ENCODE results near the gene CD5L. TPM values are rescaled to one million over a fixed set of nuclear protein-coding genes. Genes with fewer than 3 reads are reported as not detected.

Gene CD5L
- total and polyA plus RNA-seq, 7 experiments from 2014 or later: not detected

GRCh38 chr1:157820299-157820698 is 21.3 kb downstream of the CD5L start:
- intact Hi-C loops (cut with micrococcal nuclease): no loop called here
- Histone ChIP-seq H3K4me1 (ENCODE audit: control insufficient read depth in 2 of 2, insufficient read depth in 2 of 2, low read length in 2 of 2) (no peaks in the 10 kb centered on the region), H3K9me3 (ENCODE audit: control insufficient read depth in 2 of 3, low read length in 3 of 3) (no peaks in the 10 kb centered on the region), H3K27ac (ENCODE audit: low read depth, low read length) (no peak overlapping the region), H3K36me3 (ENCODE audit: control insufficient read depth in 2 of 3, insufficient read depth in 3 of 3, low read length in 3 of 3) (no peaks in the 10 kb centered on the region), H3K27me3 (ENCODE audit: control insufficient read depth in 2 of 2, insufficient read depth in 2 of 2, low read length in 2 of 2) (no peaks in the 10 kb centered on the region), H3K4me3 (ENCODE audit: low read length) (no peak overlapping the region)
- H3K36me3 Mint-ChIP-seq: no peaks in the 10 kb centered on the region
- peaks cover 0 to 4% (median 0%) of the 10 kb centered on the region in 11 donors for H3K9me3 Mint-ChIP-seq
- no peak overlapping the region for H3K4me3 Mint-ChIP-seq
- DNase-seq (no peak), ATAC-seq (no peak)
- no peaks in the 10 kb centered on the region for H3K4me1 Mint-ChIP-seq
- no peak overlapping the region for H3K27ac Mint-ChIP-seq
- ChIA-PET POLR2A (interaction anchor here (0.6 to 1.3 kb wide), 2 partner anchors 9 to 983 kb away, joined by 3 read pairs; no protein-coding TSS in a partner anchor), CTCF (no interaction called here)
- H3K27me3 Mint-ChIP-seq: peaks cover 0 to 35% (median 19%) of the 10 kb centered on the region in 5 donors

GRCh38 chr1:157819896-157820295 is 21.7 kb downstream of the CD5L start, which contains the start of gene FCRL1:
TSS of gene FCRL1 (minus strand) at chr1:157820120. CDS start at chr1:157820037, 83 bp downstream.
- Mint-ChIP-seq H3K9me3 (peaks cover 0 to 8% (median 0%) of the 10 kb centered on the region in 11 donors), H3K27ac (no peak within 1 kb of the TSS), H3K36me3 (no peaks in the 10 kb centered on the region), H3K27me3 (peaks cover 0 to 36% (median 22%) of the 10 kb centered on the region in 5 donors), H3K4me1 (no peaks in the 10 kb centered on the region), H3K4me3 (no peak within 1 kb of the TSS)
- no peak within 1 kb of the TSS for H3K4me3 ChIP-seq (ENCODE audit: low read length)
- H3K4me1 ChIP-seq (ENCODE audit: control insufficient read depth in 2 of 2, insufficient read depth in 2 of 2, low read length in 2 of 2): no peaks in the 10 kb centered on the region
- H3K27me3 ChIP-seq (ENCODE audit: control insufficient read depth in 2 of 2, insufficient read depth in 2 of 2, low read length in 2 of 2): no peaks in the 10 kb centered on the region
- ATAC-seq (peak; percentile 55), DNase-seq (no peak)
- H3K27ac ChIP-seq (ENCODE audit: low read depth, low read length): no peak within 1 kb of the TSS
- POLR2A ChIA-PET: interaction anchor here (1.3 kb wide), 1 partner anchor 9 kb away, joined by 3 read pairs; no protein-coding TSS in a partner anchor
- H3K9me3 ChIP-seq (ENCODE audit: control insufficient read depth in 2 of 3, low read length in 3 of 3): no peaks in the 10 kb centered on the region
- H3K36me3 ChIP-seq (ENCODE audit: control insufficient read depth in 2 of 3, insufficient read depth in 3 of 3, low read length in 3 of 3): no peaks in the 10 kb centered on the region
- intact Hi-C loops (cut with micrococcal nuclease): no loop called here
- CTCF ChIA-PET: no interaction called here

GRCh38 chr1:157819215-157819614 is 22.4 kb downstream of the CD5L start:
- intact Hi-C loops (cut with micrococcal nuclease): no loop called here
- Histone ChIP-seq H3K27ac (ENCODE audit: low read depth, low read length) (no peak overlapping the region), H3K36me3 (ENCODE audit: control insufficient read depth in 2 of 3, insufficient read depth in 3 of 3, low read length in 3 of 3) (no peaks in the 10 kb centered on the region), H3K27me3 (ENCODE audit: control insufficient read depth in 2 of 2, insufficient read depth in 2 of 2, low read length in 2 of 2) (no peaks in the 10 kb centered on the region), H3K9me3 (ENCODE audit: control insufficient read depth in 2 of 3, low read length in 3 of 3) (no peaks in the 10 kb centered on the region), H3K4me1 (ENCODE audit: control insufficient read depth in 2 of 2, insufficient read depth in 2 of 2, low read length in 2 of 2) (no peaks in the 10 kb centered on the region), H3K4me3 (ENCODE audit: low read length) (no peak overlapping the region)
- ChIA-PET POLR2A (no interaction called here), CTCF (no interaction called here)
- Mint-ChIP-seq H3K9me3 (peaks cover 0 to 14% (median 1%) of the 10 kb centered on the region in 11 donors), H3K4me1 (no peaks in the 10 kb centered on the region), H3K36me3 (no peaks in the 10 kb centered on the region), H3K27ac (no peak overlapping the region), H3K27me3 (peaks cover 0 to 32% (median 21%) of the 10 kb centered on the region in 5 donors), H3K4me3 (no peak overlapping the region)
- ATAC-seq: no peak
- DNase-seq: no peak

- Mint-ChIP-seq H3K4me3 (no peak overlapping the region), H3K27me3 (peaks cover 0 to 37% (median 31%) of the 10 kb centered on the region in 5 donors), H3K27ac (no peak overlapping the region), H3K36me3 (peaks cover 0 to 16% (median 0%) of the 10 kb centered on the region in 5 donors), H3K4me1 (no peaks in the 10 kb centered on the region), H3K9me3 (peaks cover 3 to 39% (median 15%) of the 10 kb centered on the region in 11 donors)
- H3K4me1 ChIP-seq (ENCODE audit: control insufficient read depth in 2 of 2, insufficient read depth in 2 of 2, low read length in 2 of 2): no peaks in the 10 kb centered on the region
- ChIA-PET POLR2A (no interaction called here), CTCF (no interaction called here)
- no peaks in the 10 kb centered on the region for H3K27me3 ChIP-seq (ENCODE audit: control insufficient read depth in 2 of 2, insufficient read depth in 2 of 2, low read length in 2 of 2)
- no peak for ATAC-seq
- DNase-seq: no peak
- intact Hi-C loops (cut with micrococcal nuclease): no loop called here
- H3K9me3 ChIP-seq (ENCODE audit: control insufficient read depth in 2 of 3, low read length in 3 of 3): peaks cover 0 to 18% (median 0%) of the 10 kb centered on the region in 3 experiments
- no peak overlapping the region for H3K27ac ChIP-seq (ENCODE audit: low read depth, low read length)
- H3K36me3 ChIP-seq (ENCODE audit: control insufficient read depth in 2 of 3, insufficient read depth in 3 of 3, low read length in 3 of 3): no peaks in the 10 kb centered on the region
- no peak overlapping the region for H3K4me3 ChIP-seq (ENCODE audit: low read length)
Observed at GRCh38 chr1:157813269-157813668, 28.3 kb downstream of the CD5L start.

- H3K9me3 Mint-ChIP-seq: peaks cover 0 to 10% (median 2%) of the 10 kb centered on the region in 11 donors
- H3K4me3 Mint-ChIP-seq: no peak overlapping the region
- Histone ChIP-seq H3K36me3 (ENCODE audit: control insufficient read depth in 2 of 3, insufficient read depth in 3 of 3, low read length in 3 of 3) (no peaks in the 10 kb centered on the region), H3K27me3 (ENCODE audit: control insufficient read depth in 2 of 2, insufficient read depth in 2 of 2, low read length in 2 of 2) (no peaks in the 10 kb centered on the region), H3K4me3 (ENCODE audit: low read length) (no peak overlapping the region), H3K9me3 (ENCODE audit: control insufficient read depth in 2 of 3, low read length in 3 of 3) (peaks cover 0 to 4% (median 0%) of the 10 kb centered on the region in 3 experiments), H3K4me1 (ENCODE audit: control insufficient read depth in 2 of 2, insufficient read depth in 2 of 2, low read length in 2 of 2) (no peaks in the 10 kb centered on the region), H3K27ac (ENCODE audit: low read depth, low read length) (no peak overlapping the region)
- no peak for DNase-seq
- peaks cover 7 to 39% (median 15%) of the 10 kb centered on the region in 5 donors for H3K27me3 Mint-ChIP-seq
- ATAC-seq: peak; percentile 54
- H3K4me1 Mint-ChIP-seq: peaks cover 0 to 2% (median 0%) of the 10 kb centered on the region in 7 donors
- H3K27ac Mint-ChIP-seq: no peak overlapping the region
- POLR2A ChIA-PET: no interaction called here
- CTCF ChIA-PET: no interaction called here
- H3K36me3 Mint-ChIP-seq: peaks cover 0 to 4% (median 0%) of the 10 kb centered on the region in 5 donors
- intact Hi-C loops (cut with micrococcal nuclease): no loop called here
Observed at GRCh38 chr1:157806431-157807149, 35.0 kb downstream of the CD5L start.

- ChIA-PET POLR2A (interaction anchor here (0.5 kb wide), 1 partner anchor 45 kb away, joined by 6 read pairs; no protein-coding TSS in a partner anchor), CTCF (interaction anchor here (0.7 kb wide), 1 partner anchor 154 kb away, joined by 3 read pairs; no protein-coding TSS in a partner anchor)
- no peak overlapping the region for H3K27ac ChIP-seq (ENCODE audit: low read depth, low read length)
- Mint-ChIP-seq H3K9me3 (peaks cover 0 to 2% (median 0%) of the 10 kb centered on the region in 11 donors), H3K4me3 (no peak overlapping the region), H3K36me3 (no peaks in the 10 kb centered on the region), H3K27ac (peak overlapping the region in 1 of 9 donors; percentile 6), H3K27me3 (peaks cover 4 to 33% (median 11%) of the 10 kb centered on the region in 5 donors), H3K4me1 (peaks cover 0 to 2% (median 0%) of the 10 kb centered on the region in 7 donors)
- ATAC-seq (no peak), DNase-seq (no peak)
- intact Hi-C loops (cut with micrococcal nuclease): no loop called here
- no peaks in the 10 kb centered on the region for H3K9me3 ChIP-seq (ENCODE audit: control insufficient read depth in 2 of 3, low read length in 3 of 3)
- H3K4me3 ChIP-seq (ENCODE audit: low read length): no peak overlapping the region
- H3K4me1 ChIP-seq (ENCODE audit: control insufficient read depth in 2 of 2, insufficient read depth in 2 of 2, low read length in 2 of 2): no peaks in the 10 kb centered on the region
- H3K36me3 ChIP-seq (ENCODE audit: control insufficient read depth in 2 of 3, insufficient read depth in 3 of 3, low read length in 3 of 3): no peaks in the 10 kb centered on the region
- H3K27me3 ChIP-seq (ENCODE audit: control insufficient read depth in 2 of 2, insufficient read depth in 2 of 2, low read length in 2 of 2): no peaks in the 10 kb centered on the region
Observed at GRCh38 chr1:157803851-157804250, 37.8 kb downstream of the CD5L start.
